Mesodermal cell (in vitro differentiated cells): ENCODE measurements around the gene FBXL2.
"Not testable (repeated sequence)": the region's sequence is repeated elsewhere in the genome, so short reads cannot be mapped to it uniquely, and the experiment has no call there.

Experiments used
- H3K27ac ChIP-seq: 2 replicates; pipeline ENCODE4 v1.7.0; 2013; ENCODE audit warnings: mild to moderate bottlenecking, low read depth, low read length, moderate library complexity; ENCODE audit not compliant: severe bottlenecking
- H3K36me3 ChIP-seq: 2 replicates; pipeline ENCODE4 v1.7.1; 2013; ENCODE audit warnings: mild to moderate bottlenecking, low read length, moderate library complexity; ENCODE audit not compliant: control insufficient read depth, insufficient read depth
- H3K4me1 ChIP-seq: one replicate; pipeline ENCODE4 v1.7.1; 2013; ENCODE audit warnings: mild to moderate bottlenecking, low read length; ENCODE audit not compliant: insufficient read depth, control insufficient read depth, poor library complexity, severe bottlenecking
- H3K4me3 ChIP-seq: 2 replicates; pipeline ENCODE4 v1.7.0; 2013; ENCODE audit warnings: low read length, control low read depth, mild to moderate bottlenecking; ENCODE audit not compliant: insufficient read depth, poor library complexity, severe bottlenecking; ENCODE audit errors: extremely low read depth
- H3K9me3 ChIP-seq: 2 replicates; pipeline ENCODE4 v1.7.1; 2013; ENCODE audit warnings: mild to moderate bottlenecking, low read length, moderate library complexity; ENCODE audit not compliant: control insufficient read depth
- WGBS, 2 experiments: methylation state at CpG; one replicate each; pipeline ENCODE4 v1.1.5; 2013; ENCODE audit warnings: missing lambda C conversion rate in 2 of 2; ENCODE audit not compliant: insufficient coverage in 2 of 2; 5-methylcytosine and 5-hydroxymethylcytosine counted together

FBXL2 gene

DNA sequence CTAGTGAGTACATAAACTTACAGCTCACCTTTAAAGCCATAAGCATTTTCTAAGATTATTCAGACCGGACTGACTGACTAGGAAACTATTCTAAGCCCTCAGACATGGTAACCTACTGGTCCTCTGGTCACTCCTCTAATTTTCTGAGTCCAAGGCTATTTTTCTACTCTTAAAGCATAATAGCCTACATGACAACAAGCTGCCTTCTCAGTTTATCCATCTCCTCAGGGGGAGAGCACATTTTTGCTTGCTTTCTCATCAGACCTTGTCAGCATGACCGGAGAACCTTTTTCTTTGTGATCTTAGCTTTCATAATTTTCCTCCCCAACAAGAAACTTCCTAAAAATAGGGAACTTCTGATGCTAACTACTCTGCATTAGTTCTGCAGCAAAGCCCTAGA is 124.5 kb downstream of the FBXL2 start:
- Histone ChIP-seq H3K9me3 (no peaks in the 10 kb centered on the region), H3K4me1 (no peaks in the 10 kb centered on the region), H3K27ac (no peak overlapping the region), H3K4me3 (no peak overlapping the region), H3K36me3 (peaks cover 93% of the 10 kb centered on the region)
- 93 to 96% methylated on average over 2 of the region's 2 CpGs for WGBS, 2 experiments

DNA sequence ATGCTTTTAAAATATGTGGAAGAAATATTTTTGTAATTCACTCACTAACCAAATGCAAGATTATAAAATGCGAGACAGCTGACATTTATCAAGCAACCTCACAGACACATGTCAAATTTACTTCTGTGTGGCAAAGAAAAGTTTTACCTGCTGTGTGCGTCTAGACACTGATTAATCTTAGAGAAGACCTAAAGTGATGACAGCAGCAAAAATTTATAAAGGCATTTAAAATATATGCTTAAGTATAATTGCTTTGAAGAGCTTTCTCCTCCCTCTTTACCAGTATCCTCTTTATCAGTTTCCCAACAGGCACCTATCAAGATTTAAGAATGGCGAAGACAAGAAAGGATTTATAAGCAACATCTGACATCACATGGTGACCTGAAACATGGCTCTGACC is 125.7 kb downstream of the FBXL2 start:
- Histone ChIP-seq H3K4me1 (no peaks in the 10 kb centered on the region), H3K36me3 (peaks cover 93% of the 10 kb centered on the region)
- 88 to 100% methylated on average over 1 to 2 of the region's 3 CpGs for WGBS, 2 experiments

GRCh38 chr3:33403756-33404155 is 126.5 kb downstream of the FBXL2 start:
- Histone ChIP-seq H3K4me1 (no peaks in the 10 kb centered on the region), H3K4me3 (no peak overlapping the region), H3K27ac (no peak overlapping the region), H3K36me3 (peaks cover 93% of the 10 kb centered on the region), H3K9me3 (no peaks in the 10 kb centered on the region)
- WGBS, 2 experiments = 100% methylated on average over 2 of the region's 6 CpGs; no CpG with 5 or more reads in 1 of the 2 experiments

More for the DNA sequence above, 125.7 kb downstream of the FBXL2 start:
- Histone ChIP-seq H3K9me3 (no peaks in the 10 kb centered on the region), H3K4me3 (no peak overlapping the region), H3K27ac (no peak overlapping the region)

GRCh38 chr3:33410816-33411215 is 133.6 kb downstream of the FBXL2 start:
- H3K4me3 ChIP-seq, H3K27ac ChIP-seq, H3K4me1 ChIP-seq, H3K9me3 ChIP-seq: not testable (repeated sequence)
- 100% methylated on average over 1 to 2 of the region's 3 CpGs for WGBS, 2 experiments
- H3K36me3 ChIP-seq = peaks cover 91% of the 10 kb centered on the region

DNA sequence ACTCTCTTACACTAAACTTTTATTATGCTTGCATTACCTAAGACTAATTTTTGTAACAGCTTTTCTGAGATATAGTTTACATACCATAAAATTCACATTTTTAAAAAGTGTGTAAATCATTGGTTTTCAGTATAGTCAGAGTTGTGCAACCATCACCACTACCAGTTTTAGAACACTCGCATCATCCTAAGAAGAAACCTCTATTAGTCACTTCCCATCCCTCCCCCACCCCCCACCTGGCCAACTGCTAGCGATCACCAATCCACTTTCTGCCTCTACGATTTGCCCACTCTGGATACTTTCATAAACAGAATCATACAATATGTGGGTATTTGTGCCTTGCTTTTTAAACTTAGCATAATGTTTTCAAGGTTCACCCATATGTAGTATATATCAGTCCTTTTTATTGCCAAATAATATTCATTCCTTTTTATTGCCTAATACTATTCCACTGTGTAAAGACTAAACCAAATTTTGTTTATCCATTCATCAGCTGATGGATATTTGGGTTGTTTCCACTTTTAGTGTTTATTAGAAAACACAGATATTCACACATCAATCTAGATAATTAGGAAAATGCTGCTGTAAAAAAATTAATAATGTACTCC is 139.9 kb downstream of the FBXL2 start:
- no peak overlapping the region for H3K27ac ChIP-seq
- H3K9me3 ChIP-seq = no peaks in the 10 kb centered on the region
- H3K4me1 ChIP-seq = no peaks in the 10 kb centered on the region
- H3K36me3 ChIP-seq = peaks cover 82% of the 10 kb centered on the region
- WGBS, 2 experiments = 83% methylated on average over 1 of the region's 3 CpGs; no CpG with 5 or more reads in 1 of the 2 experiments
- no peak overlapping the region for H3K4me3 ChIP-seq

DNA sequence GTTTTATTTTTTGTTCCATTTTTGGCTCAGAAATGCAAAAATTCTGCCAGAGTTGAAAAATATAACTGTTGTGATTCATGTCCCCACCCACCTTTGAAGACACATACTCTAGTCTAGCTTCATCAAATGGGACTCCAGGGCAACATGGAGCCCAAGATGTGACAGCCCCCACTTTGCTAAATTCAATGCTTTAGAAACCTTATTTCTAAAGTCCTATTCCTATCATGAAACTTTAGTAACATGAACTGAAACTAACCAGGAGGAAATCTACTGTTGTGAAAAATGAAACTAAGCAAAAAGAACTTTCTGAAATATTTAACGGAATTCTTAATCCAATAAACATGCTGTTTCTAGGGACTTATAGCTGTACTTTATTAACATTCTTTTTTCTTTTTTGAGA is 142.7 kb downstream of the FBXL2 start:
- Histone ChIP-seq H3K4me1 (no peaks in the 10 kb centered on the region), H3K36me3 (peaks cover 79% of the 10 kb centered on the region), H3K9me3 (no peaks in the 10 kb centered on the region), H3K27ac (no peak overlapping the region), H3K4me3 (no peak overlapping the region)
- WGBS, 2 experiments = no CpG with 5 or more reads among the region's 1 CpG

DNA sequence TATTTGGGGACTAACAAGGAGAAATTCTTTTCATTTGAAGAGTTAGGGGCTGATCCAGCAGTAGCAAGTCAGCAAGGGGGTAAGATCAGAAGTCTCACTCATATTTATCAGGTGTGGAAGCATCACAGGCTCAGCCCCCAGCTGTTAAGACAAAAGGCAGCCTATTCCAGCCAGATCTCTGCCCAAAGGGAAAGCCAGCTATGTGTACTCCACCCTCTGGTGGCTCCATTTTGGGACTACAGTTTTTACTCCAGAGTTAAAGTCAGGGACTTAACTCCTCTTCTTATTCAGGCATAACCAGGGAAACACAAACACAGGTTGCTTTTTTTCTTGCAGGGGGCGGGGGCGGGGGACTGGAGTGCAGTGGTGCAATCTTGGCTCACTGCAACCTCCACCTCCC is 143.7 kb downstream of the FBXL2 start:
- Histone ChIP-seq H3K4me3 (no peak overlapping the region), H3K4me1 (peaks cover under 1% of the 10 kb centered on the region), H3K36me3 (peaks cover 75% of the 10 kb centered on the region), H3K27ac (no peak overlapping the region), H3K9me3 (no peaks in the 10 kb centered on the region)
- WGBS, 2 experiments = 100% methylated on average over 2 of the region's 2 CpGs

DNA sequence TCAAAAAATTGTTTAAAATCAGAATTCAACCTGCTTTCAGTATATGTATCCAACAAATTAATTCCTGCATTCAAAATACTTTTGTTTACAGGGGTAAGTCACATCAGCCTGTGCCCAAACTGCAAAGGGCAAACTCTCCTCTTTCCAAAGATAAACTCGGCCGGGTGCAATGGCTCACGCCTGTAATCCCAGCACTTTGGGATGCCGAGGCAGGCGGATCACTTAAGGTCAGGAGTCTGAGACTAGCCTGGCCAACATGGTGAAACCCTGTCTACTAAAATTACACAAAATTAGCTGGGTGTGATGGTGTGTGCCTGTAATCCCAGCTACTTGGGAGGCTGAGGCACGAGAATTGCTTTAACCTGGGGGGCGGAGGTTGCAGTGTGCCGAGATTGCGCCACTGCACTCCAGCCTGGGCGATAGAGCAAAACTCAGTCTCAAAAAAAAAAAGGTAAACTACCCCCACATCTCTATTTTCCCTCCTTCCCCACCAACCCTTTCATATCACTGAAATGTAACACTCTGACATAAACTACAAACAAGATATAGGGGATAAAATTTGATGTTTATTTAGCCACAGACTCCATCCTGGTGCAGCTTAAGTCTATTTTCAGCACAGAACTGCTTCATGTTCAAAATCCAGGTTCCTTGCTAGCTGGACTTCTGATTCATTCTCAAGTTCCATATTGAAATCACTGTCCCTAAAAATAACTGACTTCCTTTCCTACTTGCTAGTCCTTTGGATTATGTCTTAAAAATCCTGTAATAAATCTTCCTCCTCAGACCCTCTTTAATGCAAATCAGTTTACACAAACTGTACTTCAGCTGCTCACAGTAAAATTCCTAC is 147.6 kb downstream of the FBXL2 start:
- 83 to 94% methylated on average over 2 to 9 of the region's 10 CpGs for WGBS, 2 experiments
- Histone ChIP-seq H3K27ac (no peak overlapping the region), H3K9me3 (no peaks in the 10 kb centered on the region), H3K4me3 (no peak overlapping the region), H3K36me3 (peaks cover 46% of the 10 kb centered on the region), H3K4me1 (peaks cover 4% of the 10 kb centered on the region)

DNA sequence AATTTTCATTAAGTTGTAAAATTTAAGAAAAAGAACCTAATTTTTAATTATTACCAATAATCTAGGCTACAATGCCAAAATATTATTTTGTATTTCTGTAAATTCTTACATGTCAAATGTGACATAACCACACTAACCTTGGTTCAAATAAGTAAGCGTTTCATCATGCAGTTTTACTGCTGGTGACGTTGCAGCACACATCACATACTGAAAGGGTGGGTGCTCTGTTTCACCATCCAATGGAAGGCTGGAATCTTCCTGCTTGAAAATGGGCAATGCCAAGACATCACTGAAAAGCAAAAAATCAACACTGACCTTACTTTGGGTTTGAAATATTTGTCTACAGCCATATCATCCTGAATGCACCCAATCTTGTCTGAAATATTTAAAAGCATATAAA is 148.2 kb downstream of the FBXL2 start:
- Histone ChIP-seq H3K9me3 (no peaks in the 10 kb centered on the region), H3K4me1 (peaks cover 6% of the 10 kb centered on the region), H3K4me3 (no peak overlapping the region), H3K36me3 (peaks cover 41% of the 10 kb centered on the region), H3K27ac (no peak overlapping the region)
- 92 to 95% methylated on average over 2 of the region's 2 CpGs for WGBS, 2 experiments

GRCh38 chr3:33426068-33426467 is 148.8 kb downstream of the FBXL2 start:
- H3K9me3 ChIP-seq = no peaks in the 10 kb centered on the region
- H3K27ac ChIP-seq = no peak overlapping the region
- 20% methylated on average over 1 of the region's 1 CpG; no CpG with 5 or more reads in 1 of the 2 experiments for WGBS, 2 experiments

More at GRCh38 chr3:33426068-33426467, 148.8 kb downstream of the FBXL2 start:
- Histone ChIP-seq H3K4me1 (peaks cover 11% of the 10 kb centered on the region), H3K36me3 (peaks cover 35% of the 10 kb centered on the region), H3K4me3 (no peak overlapping the region)
